EL (cell line): ENCODE results near the gene DNAH5.

Experiments used
- DNase-seq: peaks from one replicate; pipeline ENCODE4 v3.0.0-alpha.2; 2016

DNAH5 gene

GRCh38 chr5:13700626-13701025 is 243.9 kb downstream of the DNAH5 start:
- no peak for DNase-seq

- DNase-seq = no peak
These were observed 245.6 kb downstream of the DNAH5 start for GRCh38 chr5:13698885-13699284.

- no peak for DNase-seq
These were observed 249.3 kb downstream of the DNAH5 start for GRCh38 chr5:13695076-13695712.

- no peak for DNase-seq
These were observed 252.3 kb downstream of the DNAH5 start for GRCh38 chr5:13692172-13692571.

- no peak for DNase-seq
These were observed 268.0 kb downstream of the DNAH5 start for GRCh38 chr5:13676531-13676930.

- no peak for DNase-seq
These were observed 270.1 kb downstream of the DNAH5 start for GRCh38 chr5:13674391-13674790.

GRCh38 chr5:13673511-13673910 is 271.0 kb downstream of the DNAH5 start:
- DNase-seq = no peak

GRCh38 chr5:13664377-13664776 is 280.1 kb downstream of the DNAH5 start:
- peak; percentile 94 for DNase-seq

- DNase-seq = peak; percentile 34
These were observed 281.9 kb downstream of the DNAH5 start for GRCh38 chr5:13662626-13663025.

GRCh38 chr5:13661272-13661671 is 283.2 kb downstream of the DNAH5 start:
- DNase-seq = no peak

- DNase-seq = peak; percentile 51
These were observed 284.4 kb downstream of the DNAH5 start for GRCh38 chr5:13660072-13660471.

- DNase-seq = peak; percentile 34
These were observed 285.1 kb downstream of the DNAH5 start for GRCh38 chr5:13659391-13659790.

- DNase-seq = no peak
These were observed 285.7 kb downstream of the DNAH5 start for GRCh38 chr5:13658761-13659160.

- no peak for DNase-seq
These were observed 286.3 kb downstream of the DNAH5 start for GRCh38 chr5:13658152-13658551.

- DNase-seq = no peak
These were observed 290.8 kb downstream of the DNAH5 start for GRCh38 chr5:13653709-13654108.

- DNase-seq = no peak
These were observed 294.8 kb downstream of the DNAH5 start for GRCh38 chr5:13649656-13650055.

GRCh38 chr5:13648822-13649221 is 295.7 kb downstream of the DNAH5 start:
- DNase-seq = no peak

- no peak for DNase-seq
These were observed 300.8 kb downstream of the DNAH5 start for GRCh38 chr5:13643734-13644133.

GRCh38 chr5:13643196-13643595 is 301.3 kb downstream of the DNAH5 start:
- no peak for DNase-seq
